IPS DF 19.7 (cell line): ENCODE results near the gene POGLUT3.

Experiments
- DNase-seq: peaks from one replicate; pipeline ENCODE4 v3.0.0-alpha.2; 2013; ENCODE audit warnings: low read depth, low spot score

The POGLUT3 gene

GRCh38 chr11:108498046-108498815, at the start of gene POGLUT3:
TSS of gene POGLUT3 (minus strand) at chr11:108498384. CDS start at chr11:108498366, 18 bp downstream.
- no peak for DNase-seq

GRCh38 chr11:108545909-108546501, 47.8 kb upstream of the POGLUT3 start:
- no peak for DNase-seq

GRCh38 chr11:108543316-108543964, 45.3 kb upstream of the POGLUT3 start:
- DNase-seq = no peak

- no peak for DNase-seq
Measured at GRCh38 chr11:108541531-108541930, 43.3 kb upstream of the POGLUT3 start.

GRCh38 chr11:108538502-108538901, 40.3 kb upstream of the POGLUT3 start:
- no peak for DNase-seq

- no peak for DNase-seq
Measured at GRCh38 chr11:108538022-108538424, 39.8 kb upstream of the POGLUT3 start.

- no peak for DNase-seq
Measured at GRCh38 chr11:108536783-108537182, 38.6 kb upstream of the POGLUT3 start.

- no peak for DNase-seq
Measured at GRCh38 chr11:108535384-108535955, 37.3 kb upstream of the POGLUT3 start.

- DNase-seq = no peak
Measured at GRCh38 chr11:108534274-108534882, 36.2 kb upstream of the POGLUT3 start.

- DNase-seq = no peak
Measured at GRCh38 chr11:108530426-108530825, 32.2 kb upstream of the POGLUT3 start.

- no peak for DNase-seq
Measured at GRCh38 chr11:108527382-108527781, 29.2 kb upstream of the POGLUT3 start.

- no peak for DNase-seq
Measured at GRCh38 chr11:108525161-108525560, 27.0 kb upstream of the POGLUT3 start.

- no peak for DNase-seq
Measured at GRCh38 chr11:108524422-108524821, 26.2 kb upstream of the POGLUT3 start.

- no peak for DNase-seq
Measured at GRCh38 chr11:108522318-108522717, 24.1 kb upstream of the POGLUT3 start.

GRCh38 chr11:108518581-108518980, 20.4 kb upstream of the POGLUT3 start:
- DNase-seq = no peak

GRCh38 chr11:108516125-108516524, 17.9 kb upstream of the POGLUT3 start:
- no peak for DNase-seq

GRCh38 chr11:108512708-108513107, 14.5 kb upstream of the POGLUT3 start:
- no peak for DNase-seq

GRCh38 chr11:108511851-108512474, 13.8 kb upstream of the POGLUT3 start:
- no peak for DNase-seq

GRCh38 chr11:108508653-108509593, 10.7 kb upstream of the POGLUT3 start:
- DNase-seq = no peak

- no peak for DNase-seq
Measured at GRCh38 chr11:108501396-108501795, 3.2 kb upstream of the POGLUT3 start.
